Pancreas (tissue), 10 donors: Measurements from ENCODE around the gene HJURP. TPM values are rescaled to one million over a fixed set of nuclear protein-coding genes. Genes with fewer than 3 reads are reported as not detected.

Experiments used
- ATAC-seq, 4 donors: fragments of 200-7000 bp; cut with Tn5 transposase; one replicate each; pipeline versions ENCODE4 v1.8.0 to v1.9.1; 2020; ENCODE audit warnings: mild to moderate bottlenecking in 4 of 4, moderate library complexity in 4 of 4
- DNase-seq, 6 donors: peaks; one replicate each; pipeline ENCODE4 v3.0.0-alpha.2; 2020
- FAIRE-seq: peaks from 2 replicates; lab custom pipeline; 2012; peaks lifted over from hg19 to GRCh38; lab: Jason Lieb, UNC
- H3K27ac ChIP-seq, 4 donors: fragments of 200-600 bp; sonication (generic); 1 replicate in 3 of 4; 2 replicates in 1 of 4; pipeline versions ENCODE4 v1.5.0 to v1.8.0; 2020
- H3K27me3 ChIP-seq, 4 donors: fragments of 200-600 bp; one replicate each; pipeline ENCODE4 v1.8.0; 2021
- H3K36me3 ChIP-seq, 3 donors: fragments of 200-600 bp; sonication (generic) in 1 of 3; one replicate each; pipeline versions ENCODE4 v1.5.0 to v1.8.0; 2020 to 2021
- H3K4me1 ChIP-seq, 3 donors: fragments of 200-600 bp; one replicate each; pipeline ENCODE4 v1.8.0; 2021
- H3K4me3 ChIP-seq, 4 donors: fragments of 200-600 bp; sonication (generic) in 2 of 4; one replicate each; pipeline versions ENCODE4 v1.5.0 to v1.8.0; 2020 to 2021
- H3K9me3 ChIP-seq, 4 donors: fragments of 200-600 bp; one replicate each; pipeline ENCODE4 v1.8.0; 2021
- CTCF ChIP-seq, 4 donors: fragments of 200-600 bp; sonication (generic) in 3 of 4; IDR thresholded peaks; one replicate each; pipeline versions ENCODE4 v1.5.0 to v1.8.0; 2021; ENCODE audit warnings: antibody characterized with exemption in 4 of 4
- WGBS, 2 donors: extraction: QIAGEN DNeasy Blood & Tissue Kit; methylation state at CpG; one replicate each; pipeline ENCODE4 v1.1.7; 2013; 5-methylcytosine and 5-hydroxymethylcytosine counted together
- intact Hi-C, 3 donors: fragments of 100-400 bp; cut with DNase I; formaldehyde crosslinking; loops; one replicate each; pipeline versions ENCODE4 v1.11.1 to v1.14.2; 2022
- polyA plus RNA-seq, 2 donors: library from polyadenylated mRNA; stranded (reverse); fragments of 200-250 nt; gene quantifications; one replicate each; pipeline ENCODE4 v1.2.3, GENCODE V29; 2013
- total RNA-seq, 6 donors: library from RNA; stranded (reverse); fragmentation: NEBNext Ultra II Directional in 4 of 6; extraction: Animal tissue kit (Norgen Biotek cat#: 25700) in 4 of 6; gene quantifications; one replicate each; pipeline versions ENCODE4 v1.2.1 to v1.2.4, GENCODE V29; 2021 to 2023
- donor health status: healthy with polysubstance abuse.
- donor health status: DM: no; HTN: no; CAD: no; lungs with moderate emphysema.
- donor health status: DM: no; HTN: no; CAD: no.
- donor health status: control.
- donor health status: control.
- donor health status: Bipolar disorder and iron deficiency.
- donor health status: DM: yes; HTN: yes; CAD: no.
- donor health status: DM: no; HTN: no; CAD: no.
- donor health status: DM: no; HTN: no; CAD: no.
- donor health status: DM: yes; HTN: yes; CAD: no.

HJURP gene
- total and polyA plus RNA-seq, 8 donors, result 0.16 to 1.2 (median 0.47) TPM; not detected in 3

GRCh38 chr2:233807966-233808935 is 46.1 kb downstream of the HJURP start:
- Histone ChIP-seq H3K27me3 (no peaks in the 10 kb centered on the region), H3K4me3 (no peak overlapping the region), H3K36me3 (no peaks in the 10 kb centered on the region), H3K9me3 (no peaks in the 10 kb centered on the region), H3K27ac (no peak overlapping the region), H3K4me1 (no peaks in the 10 kb centered on the region)
- no peak for ATAC-seq
- no peak for TF ChIP-seq CTCF (IDR thresholded peaks at IDR 0.05)
- no peak for FAIRE-seq
- WGBS, 2 donors, result 61 to 74% methylated on average over 10 of the region's 10 CpGs
- intact Hi-C loops, result no loop called here
- DNase-seq, result peak in 4 of 6 donors; percentile 3 to 21 (median 12)

GRCh38 chr2:233807215-233807865 is 47.0 kb downstream of the HJURP start:
- DNase-seq (peak in 3 of 6 donors; percentile 2 to 39 (median 29)), ATAC-seq (no peak), FAIRE-seq (no peak)
- no peak overlapping the region for H3K27ac ChIP-seq
- no peaks in the 10 kb centered on the region for H3K36me3 ChIP-seq
- no peak overlapping the region for H3K4me3 ChIP-seq
- TF ChIP-seq CTCF (IDR thresholded peaks at IDR 0.05), result no peak
- no peaks in the 10 kb centered on the region for H3K9me3 ChIP-seq
- WGBS, 2 donors, result 55 to 62% methylated on average over 12 of the region's 12 CpGs
- no peaks in the 10 kb centered on the region for H3K4me1 ChIP-seq
- intact Hi-C loops, result no loop called here
- H3K27me3 ChIP-seq, result no peaks in the 10 kb centered on the region

GRCh38 chr2:233803994-233804393 is 50.3 kb downstream of the HJURP start:
- intact Hi-C loops, result no loop called here
- FAIRE-seq, result no peak
- peak in 2 of 6 donors; percentile 2 to 10 for DNase-seq
- ATAC-seq, result no peak
- H3K4me3 ChIP-seq, result no peak overlapping the region
- TF ChIP-seq CTCF (IDR thresholded peaks at IDR 0.05), result no peak
- no peaks in the 10 kb centered on the region for H3K36me3 ChIP-seq
- H3K9me3 ChIP-seq, result no peaks in the 10 kb centered on the region
- H3K27ac ChIP-seq, result no peak overlapping the region
- H3K4me1 ChIP-seq, result no peaks in the 10 kb centered on the region
- H3K27me3 ChIP-seq, result no peaks in the 10 kb centered on the region
- 52% methylated on average over 8 of the region's 8 CpGs for WGBS, 2 donors

- no peak for ATAC-seq
- 51 to 56% methylated on average over 2 of the region's 2 CpGs for WGBS, 2 donors
- intact Hi-C loops, result no loop called here
- Histone ChIP-seq H3K27ac (no peak overlapping the region), H3K4me1 (no peaks in the 10 kb centered on the region), H3K27me3 (no peaks in the 10 kb centered on the region), H3K4me3 (no peak overlapping the region), H3K9me3 (no peaks in the 10 kb centered on the region), H3K36me3 (no peaks in the 10 kb centered on the region)
- no peak for FAIRE-seq
- no peak for TF ChIP-seq CTCF (IDR thresholded peaks at IDR 0.05)
- DNase-seq, result peak in 1 of 6 donors; percentile 11
Observed at GRCh38 chr2:233803292-233803911, 50.9 kb downstream of the HJURP start.
